GM21723 (cell line): ENCODE data around the gene TRIL.

ENCODE experiments used
- ATAC-seq: cut with Tn5 transposase; IDR thresholded peaks from one replicate; pipeline ENCODE4 v1.9.1; 2021; ENCODE audit warnings: mild to moderate bottlenecking, moderate library complexity; ENCODE audit not compliant: unreplicated experiment

The TRIL gene

DNA sequence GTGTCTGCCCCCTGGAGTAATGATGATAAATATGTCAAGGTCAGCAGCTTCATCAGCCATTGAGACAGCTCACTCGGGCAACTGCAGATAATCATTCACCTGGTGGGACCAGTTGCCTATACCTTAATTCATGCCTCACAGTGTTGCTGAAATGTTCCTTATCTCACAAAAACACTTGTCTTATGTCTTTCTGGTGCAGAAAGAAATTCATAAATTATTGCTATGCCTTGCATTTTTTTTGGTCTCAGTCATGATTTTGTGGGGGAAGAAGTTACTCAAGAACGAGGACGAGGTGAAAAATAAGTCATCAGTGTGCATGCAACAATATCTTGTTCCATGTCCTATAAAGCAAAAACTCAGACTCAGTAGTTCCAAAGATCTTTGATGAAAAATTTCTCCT is 16.0 kb downstream of the TRIL start:
- no peak for ATAC-seq

DNA sequence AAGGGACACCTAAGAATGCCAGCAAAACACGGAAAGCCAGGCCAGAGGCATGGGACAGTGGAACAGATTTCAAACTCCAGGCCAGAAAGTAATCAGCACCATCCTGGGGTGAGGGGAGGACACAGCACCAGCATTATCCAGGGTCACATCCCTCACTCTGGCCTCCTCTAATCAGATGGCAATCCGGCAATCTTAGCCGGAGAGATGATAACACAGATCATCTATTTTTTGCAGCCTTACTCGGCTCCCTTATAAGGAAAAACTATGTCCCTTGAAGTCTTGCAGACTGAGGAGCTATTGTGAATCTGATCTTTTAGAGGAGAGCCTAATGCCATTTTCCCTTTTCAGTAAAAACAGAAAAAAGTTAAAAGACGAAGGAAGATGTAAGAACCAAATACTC is 16.5 kb downstream of the TRIL start:
- ATAC-seq = no peak

DNA sequence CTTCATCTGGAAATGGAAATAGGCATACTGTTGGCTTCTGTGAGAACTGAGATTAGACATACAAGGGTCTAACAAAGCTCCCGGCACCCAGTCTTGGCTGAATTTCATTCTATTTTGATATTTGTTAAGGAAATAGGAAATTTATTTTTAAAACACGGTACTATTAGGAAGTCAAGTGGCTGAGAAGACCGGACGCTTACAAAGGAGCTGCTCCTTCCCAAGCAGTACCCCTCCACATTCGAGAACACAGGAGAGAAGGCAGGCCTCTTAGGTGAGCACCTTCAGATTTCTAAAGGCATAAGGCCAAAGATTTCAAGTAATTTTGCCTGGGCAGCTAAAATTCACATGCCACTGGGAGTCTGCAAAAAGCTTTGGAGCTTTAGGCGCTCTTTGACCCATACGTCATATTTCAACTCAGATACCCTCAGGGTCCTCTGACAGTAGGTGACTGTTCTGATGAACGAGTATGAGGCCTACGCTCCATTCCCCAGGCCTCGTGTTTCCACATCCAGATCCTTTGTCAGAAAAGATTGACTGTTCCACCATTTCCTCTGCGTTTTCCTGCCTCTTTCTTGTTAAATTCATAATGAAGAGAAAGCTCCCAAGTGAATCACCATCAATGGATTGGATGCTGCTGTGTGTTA is 17.3 kb downstream of the TRIL start:
- no peak for ATAC-seq

DNA sequence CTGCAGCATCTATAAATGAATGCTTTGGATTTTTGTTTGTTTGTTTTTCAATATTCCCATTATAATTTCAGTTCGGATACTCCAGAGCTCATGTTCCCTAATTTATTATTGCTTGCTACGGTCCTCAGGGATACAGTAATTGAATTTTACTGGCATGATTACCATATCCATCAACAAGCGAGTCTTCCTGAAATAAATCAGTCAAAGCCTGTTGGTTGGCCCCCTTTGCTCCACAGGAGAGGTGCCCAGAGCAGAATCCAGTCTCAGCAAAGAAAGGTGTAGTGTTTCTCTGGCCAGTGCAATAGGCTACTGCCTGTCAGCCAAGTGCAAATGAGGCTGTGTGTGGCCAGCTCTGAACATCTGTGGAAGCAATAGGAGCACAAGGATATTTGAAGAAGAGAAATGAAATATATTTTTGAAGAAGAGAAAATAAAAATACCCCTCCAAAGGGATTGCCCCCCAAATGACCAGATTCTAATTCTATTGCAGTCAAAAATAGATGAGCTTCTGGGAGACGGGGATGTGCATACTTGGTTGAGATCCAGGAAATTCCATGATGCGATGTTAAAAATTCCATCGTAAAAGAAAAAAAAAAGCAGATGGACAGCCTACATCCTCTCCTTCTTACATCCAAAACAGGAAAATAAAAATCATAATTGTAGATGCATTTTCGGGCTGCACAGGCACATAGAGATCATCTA is 18.1 kb downstream of the TRIL start:
- ATAC-seq = no peak

DNA sequence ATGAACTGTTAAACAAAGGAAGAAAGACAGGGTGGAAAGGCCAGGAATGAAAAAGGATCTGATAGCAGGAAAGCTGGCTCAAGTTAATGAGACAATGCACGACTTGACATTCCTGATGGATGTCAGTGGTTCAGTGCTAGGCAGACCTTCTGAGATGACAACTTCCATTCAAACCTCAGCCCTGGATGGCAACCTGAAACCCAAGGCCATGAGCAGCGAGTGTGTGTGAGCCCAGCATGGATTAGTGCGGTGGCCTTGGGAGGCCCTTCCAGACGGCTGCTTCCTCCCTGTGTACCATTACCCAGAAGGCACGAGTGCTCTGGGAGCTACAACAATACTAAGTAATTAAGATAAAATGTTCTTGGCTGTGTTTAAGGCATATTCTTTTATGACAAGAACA is 18.8 kb downstream of the TRIL start:
- ATAC-seq = no peak

DNA sequence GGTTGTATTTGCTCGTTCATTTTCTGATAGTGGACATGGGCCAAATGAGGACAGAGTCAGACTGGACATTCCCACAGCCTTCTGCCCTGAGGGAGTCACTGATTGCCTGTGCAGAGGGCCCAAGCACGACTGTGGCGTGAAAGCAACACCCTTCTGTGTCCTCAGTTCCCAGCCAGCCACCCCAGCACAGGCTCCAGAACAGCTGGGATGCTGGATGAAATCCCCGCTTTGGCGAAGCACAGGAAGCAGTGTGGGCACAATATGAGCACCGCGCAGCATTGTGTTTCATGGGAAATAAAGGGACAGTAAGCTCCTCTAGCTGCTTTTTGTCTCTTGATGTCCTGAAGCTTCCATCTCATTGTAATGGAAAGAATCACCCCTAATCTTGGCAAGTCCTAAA is 20.5 kb downstream of the TRIL start:
- ATAC-seq = no peak

DNA sequence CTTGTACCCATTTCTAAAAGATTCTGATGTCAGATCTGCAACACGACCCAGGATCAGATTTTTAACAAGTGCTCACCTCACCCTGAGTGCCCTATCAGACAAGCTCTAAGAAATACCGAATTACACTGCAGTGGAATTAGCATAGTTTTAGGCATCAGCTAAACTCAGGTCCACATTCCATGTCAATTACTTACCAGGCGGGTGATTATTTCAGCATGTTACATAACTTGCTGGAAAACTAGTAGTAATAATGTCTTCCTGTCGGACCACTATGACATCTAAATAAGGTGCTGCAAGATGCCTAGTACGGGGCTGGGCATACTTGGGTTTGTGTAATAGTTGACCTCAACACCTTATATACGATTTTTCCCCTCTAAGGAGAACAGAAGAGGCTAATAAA is 21.0 kb downstream of the TRIL start:
- no peak for ATAC-seq

DNA sequence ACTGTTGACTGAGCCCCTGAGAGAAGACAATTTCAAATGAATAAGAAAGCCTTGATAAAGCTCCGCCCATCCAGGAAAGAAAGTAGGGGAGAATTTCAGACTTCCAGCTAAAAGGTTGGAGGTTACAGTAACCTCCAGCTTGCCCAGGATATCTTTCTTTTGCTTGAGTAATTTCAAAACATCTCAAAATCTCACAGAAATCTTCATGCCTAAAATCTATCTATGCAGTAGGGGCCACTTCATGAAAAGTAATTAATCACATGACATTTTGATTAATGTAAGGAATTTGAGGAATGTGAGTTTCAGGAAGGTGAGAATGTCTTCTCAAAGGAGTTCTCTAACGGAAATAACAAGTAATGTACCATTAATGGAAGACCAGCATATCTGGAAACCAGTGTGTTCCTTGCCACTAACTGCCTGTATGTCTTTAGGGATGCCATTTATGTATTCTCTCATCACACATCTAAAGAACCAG is 24.2 kb downstream of the TRIL start:
- ATAC-seq = no peak

DNA sequence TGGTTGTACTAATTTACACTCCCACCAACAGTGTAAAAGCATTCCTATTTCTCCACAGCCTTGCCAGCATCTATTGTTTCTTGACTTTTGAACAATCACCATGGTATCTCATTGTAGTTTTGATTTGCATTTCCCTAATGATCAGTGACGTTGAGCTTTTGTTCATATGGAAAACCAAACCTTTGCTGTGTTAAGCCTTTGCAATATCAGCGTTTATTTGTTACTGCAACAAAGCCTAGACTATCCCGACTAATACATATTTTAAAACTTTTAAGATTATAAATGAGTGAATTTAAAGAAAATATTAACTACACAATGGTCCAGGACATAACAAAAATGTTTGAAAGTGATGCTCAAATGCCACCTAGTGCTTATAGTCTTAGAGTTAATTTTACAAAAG is 26.6 kb downstream of the TRIL start:
- ATAC-seq = no peak

DNA sequence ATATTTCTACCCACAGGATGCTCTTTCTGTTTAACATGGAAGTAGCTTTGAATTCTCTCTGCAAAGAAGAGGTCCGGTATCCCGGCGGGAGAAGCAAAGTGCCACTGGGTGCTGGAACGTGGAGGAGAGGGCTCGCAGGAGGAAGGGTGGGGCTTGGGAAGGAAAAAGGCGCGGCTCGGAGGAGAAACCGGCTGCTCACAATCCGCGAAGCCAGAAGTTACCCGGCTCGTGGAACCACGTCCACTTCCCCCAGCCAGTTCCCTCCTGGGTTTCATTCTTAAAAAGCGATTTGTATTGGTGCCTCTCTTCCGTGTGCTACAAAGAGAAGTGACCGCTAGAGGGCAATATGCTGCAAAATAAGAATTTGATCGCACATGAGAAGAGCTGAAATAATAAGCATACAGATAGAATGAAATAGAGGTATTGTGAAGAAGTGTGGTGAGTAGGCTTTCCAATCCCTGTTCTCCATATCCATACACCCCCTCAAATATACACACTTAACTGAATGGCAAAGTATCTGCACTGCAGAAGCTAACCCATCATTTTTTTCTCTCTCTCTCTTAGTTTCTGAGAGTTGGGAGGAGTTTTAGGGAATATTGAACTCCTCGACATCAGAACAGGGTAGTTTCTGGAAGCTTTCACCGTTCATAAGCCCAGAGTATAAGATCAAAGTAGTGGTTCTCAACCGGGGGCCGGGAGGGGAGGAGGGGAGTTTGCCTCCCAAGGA is 31.1 kb downstream of the TRIL start:
- peak; percentile 91 for ATAC-seq

DNA sequence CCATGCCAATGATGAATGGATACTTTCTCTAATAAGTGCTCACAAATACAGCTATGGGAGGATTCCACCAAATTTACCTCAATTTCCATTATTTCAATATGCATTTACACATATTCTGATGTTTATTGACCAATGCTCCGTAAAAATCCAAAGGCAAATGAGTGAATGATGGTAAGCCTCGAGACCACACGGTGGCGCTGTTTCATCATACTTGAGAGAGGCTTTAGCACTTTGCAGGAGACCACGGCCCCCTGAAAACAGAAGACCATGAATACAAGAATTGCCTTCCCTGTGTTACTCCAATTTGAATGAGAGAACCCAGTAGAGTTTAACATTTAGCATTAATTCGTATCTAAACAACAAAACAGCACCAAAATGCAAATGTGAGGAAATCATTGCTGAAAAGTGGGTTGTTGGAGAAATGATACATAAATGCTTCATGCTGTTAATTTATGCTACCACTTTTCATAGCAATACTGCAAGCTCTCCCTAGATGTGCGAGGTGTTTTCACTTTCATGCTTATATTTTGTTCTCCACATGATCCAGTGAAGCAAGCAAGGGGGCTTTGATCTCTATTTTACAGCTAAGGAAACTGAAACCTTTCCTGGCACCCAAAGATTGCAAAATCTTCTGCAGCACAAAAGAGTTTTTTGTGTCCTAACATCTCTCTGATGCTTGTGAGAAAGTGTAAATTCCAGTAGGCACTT is 35.4 kb downstream of the TRIL start:
- no peak for ATAC-seq

DNA sequence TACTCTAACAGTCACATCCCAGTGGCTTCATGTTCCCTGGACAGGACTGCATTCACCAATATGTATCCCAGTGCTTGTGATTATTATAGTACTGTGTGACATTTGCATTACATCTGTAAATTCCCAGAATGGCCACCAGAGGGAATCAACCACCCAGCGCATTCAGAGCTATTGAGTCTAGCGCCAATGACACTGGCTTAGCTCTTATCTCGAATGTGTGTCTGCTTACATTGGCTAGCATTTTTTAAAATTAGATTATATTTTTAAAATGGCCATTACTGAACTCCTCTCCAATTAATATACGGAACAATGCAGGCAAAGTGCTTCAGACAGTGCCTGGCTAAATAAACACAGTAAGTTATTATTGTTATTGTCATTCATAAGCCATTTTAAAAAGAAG is 36.3 kb downstream of the TRIL start:
- peak; percentile 87 for ATAC-seq

DNA sequence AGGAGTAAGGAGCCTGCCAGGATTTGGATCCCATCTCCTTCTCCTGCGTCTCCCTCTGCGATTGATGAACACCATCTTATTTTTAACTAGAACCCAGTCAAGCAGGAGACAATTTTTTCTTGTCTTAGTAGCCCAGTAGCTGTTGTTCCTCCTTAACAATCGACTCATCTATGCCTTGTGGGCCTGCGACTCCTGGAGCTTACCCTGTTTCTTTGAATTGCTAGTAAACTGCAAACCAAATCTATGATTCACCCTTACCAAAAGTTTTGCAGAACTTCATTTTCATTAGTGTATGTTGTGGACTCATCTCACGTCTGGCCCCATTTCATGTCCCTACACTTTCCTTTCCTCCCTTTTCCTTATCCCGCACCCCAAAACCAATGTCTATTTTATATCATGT is 37.7 kb downstream of the TRIL start:
- no peak for ATAC-seq

DNA sequence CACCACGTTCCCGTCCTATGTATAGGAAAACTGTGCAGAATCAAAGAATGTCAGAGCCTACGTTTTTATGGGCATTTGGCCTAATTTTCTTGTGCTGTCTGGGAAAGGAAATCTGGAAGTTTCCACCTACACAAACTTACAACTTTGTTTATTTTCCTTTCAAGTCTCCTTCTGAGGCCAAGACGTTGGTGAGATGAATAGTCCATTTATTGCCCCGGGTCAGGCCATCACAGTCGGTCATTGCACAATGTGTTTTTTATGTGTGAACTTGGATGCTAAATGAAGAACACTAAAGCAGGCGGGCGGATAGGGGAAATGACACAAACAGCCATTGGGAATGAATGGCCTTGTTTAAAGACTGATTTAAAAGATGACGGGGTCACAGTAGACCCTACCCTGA is 38.6 kb downstream of the TRIL start:
- ATAC-seq = no peak

DNA sequence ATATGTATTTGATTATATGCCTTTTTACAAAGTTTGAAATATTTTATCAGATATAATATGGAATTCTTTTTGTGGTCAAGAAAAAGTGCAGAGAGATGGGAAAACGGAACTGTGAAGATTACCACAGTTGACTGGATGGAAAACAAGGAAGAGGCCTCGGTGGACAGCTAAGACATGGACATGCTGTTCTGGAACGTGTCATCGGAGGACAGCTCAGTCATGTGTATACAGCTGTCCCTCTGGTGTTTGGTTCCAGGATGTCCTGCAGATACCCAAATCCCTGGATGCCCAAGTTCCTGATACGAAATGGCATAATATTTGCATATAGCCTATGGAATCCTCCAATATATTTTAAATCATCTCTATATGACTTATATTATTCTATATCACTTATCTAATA is 49.4 kb downstream of the TRIL start:
- ATAC-seq = no peak

DNA sequence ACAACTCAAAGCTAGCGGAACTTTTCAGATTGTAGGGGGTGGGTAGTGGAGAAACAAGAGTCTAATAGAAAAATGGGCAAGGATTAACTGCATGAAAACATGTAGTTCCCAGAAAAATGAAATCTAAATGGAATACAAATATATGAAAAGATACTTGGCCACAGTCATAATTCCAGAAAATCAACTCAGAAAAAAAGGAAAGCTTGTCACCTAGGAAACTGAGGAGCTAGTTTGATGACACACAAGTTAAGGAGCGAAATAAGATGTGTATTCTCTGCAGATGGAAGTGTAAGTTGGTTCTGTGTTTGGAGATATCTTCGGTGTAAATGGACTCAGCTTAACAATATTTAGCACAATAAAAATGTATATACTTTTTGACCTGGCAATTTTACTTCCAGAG is 52.7 kb downstream of the TRIL start:
- ATAC-seq = no peak

DNA sequence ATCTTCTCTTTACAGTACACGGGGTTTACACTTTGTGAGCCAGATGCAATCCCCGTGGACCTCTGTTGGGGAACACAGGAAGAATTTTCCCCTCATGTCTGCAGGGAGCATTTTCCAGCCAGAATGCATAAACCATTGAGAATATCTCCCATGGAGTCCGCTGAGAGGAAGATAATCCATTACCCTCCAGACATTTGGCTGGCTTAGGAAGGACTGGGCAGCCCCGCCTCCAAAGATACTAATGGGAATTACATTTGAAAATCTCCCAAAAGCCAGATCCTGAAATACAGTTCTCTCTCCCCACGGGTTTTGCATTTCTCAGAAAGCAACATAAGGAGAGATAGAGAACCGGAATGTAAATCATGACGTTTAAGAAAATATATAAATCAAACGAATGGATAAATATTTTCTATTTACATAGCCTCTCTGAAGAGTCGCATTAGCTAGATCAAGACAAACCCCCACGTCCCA is 53.5 kb downstream of the TRIL start:
- ATAC-seq = no peak

DNA sequence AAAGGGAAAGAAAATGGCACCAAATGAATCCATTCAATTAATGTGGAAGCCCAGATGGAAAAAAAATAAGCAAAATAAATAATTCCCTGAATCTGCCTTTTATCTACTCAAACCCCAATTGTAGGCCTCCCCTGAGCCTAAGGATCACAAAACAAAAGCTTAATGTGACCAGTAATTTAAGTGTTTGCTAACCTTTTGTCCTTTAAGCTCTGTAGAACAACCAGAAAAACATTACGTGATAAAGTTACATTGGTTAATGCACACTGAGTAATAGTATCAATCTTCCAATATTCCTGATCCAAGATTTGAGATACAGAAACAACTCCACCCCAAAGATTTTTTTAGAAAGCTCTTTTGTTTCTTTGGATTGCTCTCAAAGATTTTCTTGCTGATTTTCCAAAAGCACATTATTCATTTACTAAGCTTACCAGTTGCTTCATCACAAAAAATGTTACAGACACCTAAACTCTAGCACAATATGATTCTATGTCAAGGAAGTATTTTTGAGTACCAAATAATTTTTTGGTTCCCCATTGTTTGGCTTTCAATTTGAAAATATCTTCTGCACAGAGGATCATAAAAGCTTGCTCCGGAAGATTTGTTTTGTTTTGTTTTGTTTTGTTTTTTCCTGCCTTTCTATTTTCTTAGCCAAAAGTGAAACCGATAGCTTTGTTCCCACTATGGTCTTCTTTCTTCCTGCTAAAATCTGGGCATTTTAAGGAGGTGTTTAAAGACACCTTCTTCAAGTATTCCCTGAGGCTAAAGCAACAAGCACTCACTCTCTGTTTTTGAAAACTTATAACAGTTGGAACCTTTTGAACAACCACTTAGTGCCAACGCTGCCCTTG is 54.2 kb downstream of the TRIL start:
- no peak for ATAC-seq
